Neuron (in vitro differentiated cells): ENCODE measurements around the gene PIP5K1B.
A peak's percentile ranks its signal among the peaks of the same experiment; 100 is the strongest.

Source experiments
- H2AFZ ChIP-seq: one replicate; pipeline ENCODE4 v1.6.1; 2013; ENCODE audit warnings: low read depth, mild to moderate bottlenecking, inconsistent platforms, low read length, moderate library complexity
- H3K27me3 ChIP-seq: one replicate; pipeline ENCODE4 v1.6.1; 2013; ENCODE audit warnings: low read length; ENCODE audit not compliant: insufficient read depth
- H3K36me3 ChIP-seq: one replicate; pipeline ENCODE4 v1.6.1; 2013; ENCODE audit warnings: low read length; ENCODE audit not compliant: insufficient read depth
- H3K4me1 ChIP-seq: one replicate; pipeline ENCODE4 v1.6.1; 2013; ENCODE audit warnings: low read length; ENCODE audit not compliant: insufficient read depth
- H3K4me3 ChIP-seq: 2 replicates; pipeline ENCODE4 v1.5.1; 2013; ENCODE audit warnings: mild to moderate bottlenecking, low read length, moderate library complexity
- H3K9me3 ChIP-seq: one replicate; pipeline ENCODE4 v1.6.1; 2013; ENCODE audit warnings: low read length

PIP5K1B gene

GRCh38 chr9:68878450-68878849 is 173.4 kb downstream of the PIP5K1B start:
- Histone ChIP-seq H3K36me3 (no peaks in the 10 kb centered on the region), H2AFZ (no peak overlapping the region), H3K4me3 (no peak overlapping the region), H3K9me3 (no peaks in the 10 kb centered on the region), H3K27me3 (no peaks in the 10 kb centered on the region), H3K4me1 (peaks cover 12% of the 10 kb centered on the region)

- Histone ChIP-seq H2AFZ (no peak overlapping the region), H3K4me3 (no peak overlapping the region), H3K27me3 (no peaks in the 10 kb centered on the region), H3K4me1 (no peaks in the 10 kb centered on the region), H3K36me3 (no peaks in the 10 kb centered on the region), H3K9me3 (no peaks in the 10 kb centered on the region)
These were observed 178.2 kb downstream of the PIP5K1B start for GRCh38 chr9:68883224-68883623.

- H3K4me1 ChIP-seq = no peaks in the 10 kb centered on the region
- H3K36me3 ChIP-seq = no peaks in the 10 kb centered on the region
These were observed 182.2 kb downstream of the PIP5K1B start for GRCh38 chr9:68887232-68887631.

GRCh38 chr9:68894502-68894901 is 189.5 kb downstream of the PIP5K1B start:
- Histone ChIP-seq H3K9me3 (no peaks in the 10 kb centered on the region), H2AFZ (no peak overlapping the region), H3K4me3 (no peak overlapping the region), H3K36me3 (no peaks in the 10 kb centered on the region), H3K4me1 (peaks cover 28% of the 10 kb centered on the region), H3K27me3 (no peaks in the 10 kb centered on the region)

More at GRCh38 chr9:68887232-68887631, 182.2 kb downstream of the PIP5K1B start:
- H3K9me3 ChIP-seq = no peaks in the 10 kb centered on the region
- H3K27me3 ChIP-seq = no peaks in the 10 kb centered on the region
- no peak overlapping the region for H2AFZ ChIP-seq
- H3K4me3 ChIP-seq = no peak overlapping the region

GRCh38 chr9:68895741-68896478 is 190.9 kb downstream of the PIP5K1B start:
- peak overlapping the region; percentile 67 for H2AFZ ChIP-seq
- H3K9me3 ChIP-seq = no peaks in the 10 kb centered on the region
- peaks cover 28% of the 10 kb centered on the region for H3K4me1 ChIP-seq
- no peaks in the 10 kb centered on the region for H3K36me3 ChIP-seq
- no peak overlapping the region for H3K4me3 ChIP-seq
- H3K27me3 ChIP-seq = no peaks in the 10 kb centered on the region

- Histone ChIP-seq H3K4me1 (peaks cover 28% of the 10 kb centered on the region), H2AFZ (peak overlapping the region; percentile 67), H3K4me3 (no peak overlapping the region), H3K9me3 (no peaks in the 10 kb centered on the region), H3K27me3 (no peaks in the 10 kb centered on the region), H3K36me3 (no peaks in the 10 kb centered on the region)
These were observed 191.4 kb downstream of the PIP5K1B start for GRCh38 chr9:68896486-68896885.

GRCh38 chr9:68897577-68898145 is 192.6 kb downstream of the PIP5K1B start:
- H3K4me1 ChIP-seq = peaks cover 28% of the 10 kb centered on the region
- H2AFZ ChIP-seq = no peak overlapping the region
- no peak overlapping the region for H3K4me3 ChIP-seq
- H3K36me3 ChIP-seq = no peaks in the 10 kb centered on the region
- H3K9me3 ChIP-seq = no peaks in the 10 kb centered on the region
- no peaks in the 10 kb centered on the region for H3K27me3 ChIP-seq

GRCh38 chr9:68898781-68899439 is 193.9 kb downstream of the PIP5K1B start:
- H3K9me3 ChIP-seq = no peaks in the 10 kb centered on the region
- no peaks in the 10 kb centered on the region for H3K36me3 ChIP-seq

GRCh38 chr9:68904454-68904853 is 199.4 kb downstream of the PIP5K1B start:
- Histone ChIP-seq H3K4me1 (no peaks in the 10 kb centered on the region), H3K9me3 (no peaks in the 10 kb centered on the region), H3K4me3 (no peak overlapping the region), H3K27me3 (no peaks in the 10 kb centered on the region), H2AFZ (no peak overlapping the region), H3K36me3 (no peaks in the 10 kb centered on the region)

More at GRCh38 chr9:68898781-68899439, 193.9 kb downstream of the PIP5K1B start:
- Histone ChIP-seq H3K4me3 (no peak overlapping the region), H2AFZ (no peak overlapping the region), H3K4me1 (peaks cover 28% of the 10 kb centered on the region), H3K27me3 (no peaks in the 10 kb centered on the region)

- no peaks in the 10 kb centered on the region for H3K9me3 ChIP-seq
- no peak overlapping the region for H2AFZ ChIP-seq
- H3K27me3 ChIP-seq = no peaks in the 10 kb centered on the region
- no peak overlapping the region for H3K4me3 ChIP-seq
- no peaks in the 10 kb centered on the region for H3K36me3 ChIP-seq
- H3K4me1 ChIP-seq = no peaks in the 10 kb centered on the region
These were observed 200.1 kb downstream of the PIP5K1B start for GRCh38 chr9:68905129-68905528.

GRCh38 chr9:68907910-68908309 is 202.9 kb downstream of the PIP5K1B start:
- no peaks in the 10 kb centered on the region for H3K4me1 ChIP-seq
- no peaks in the 10 kb centered on the region for H3K9me3 ChIP-seq
- H3K27me3 ChIP-seq = no peaks in the 10 kb centered on the region
- no peaks in the 10 kb centered on the region for H3K36me3 ChIP-seq
- H2AFZ ChIP-seq = no peak overlapping the region
- H3K4me3 ChIP-seq = no peak overlapping the region

- no peaks in the 10 kb centered on the region for H3K9me3 ChIP-seq
- H3K4me3 ChIP-seq = no peak overlapping the region
- H3K36me3 ChIP-seq = no peaks in the 10 kb centered on the region
- no peaks in the 10 kb centered on the region for H3K27me3 ChIP-seq
- H2AFZ ChIP-seq = no peak overlapping the region
- no peaks in the 10 kb centered on the region for H3K4me1 ChIP-seq
These were observed 207.5 kb downstream of the PIP5K1B start for GRCh38 chr9:68912561-68912960.

GRCh38 chr9:68913054-68913453 is 208.0 kb downstream of the PIP5K1B start:
- Histone ChIP-seq H3K4me3 (no peak overlapping the region), H2AFZ (no peak overlapping the region), H3K27me3 (no peaks in the 10 kb centered on the region), H3K9me3 (no peaks in the 10 kb centered on the region), H3K36me3 (no peaks in the 10 kb centered on the region), H3K4me1 (no peaks in the 10 kb centered on the region)
